Effector memory CD4-positive, alpha-beta T cell (primary cell): ENCODE data around the gene RBMS3.

ENCODE experiments used
- DNase-seq, 3 donors: peaks; one replicate each; pipeline ENCODE4 v3.0.0-alpha.2; 2020
- H3K27ac ChIP-seq: 2 replicates; pipeline ENCODE4 v1.7.0; 2013; ENCODE audit warnings: mild to moderate bottlenecking, low read length, moderate library complexity; ENCODE audit not compliant: insufficient read depth, poor library complexity, severe bottlenecking
- H3K27me3 ChIP-seq: replicated peaks from 2 replicates; pipeline ENCODE4 v1.7.0; 2013; ENCODE audit warnings: mild to moderate bottlenecking, low read length; ENCODE audit not compliant: insufficient read depth, control insufficient read depth, poor library complexity, severe bottlenecking
- H3K36me3 ChIP-seq: 2 replicates; pipeline ENCODE4 v1.7.0; 2013; ENCODE audit warnings: mild to moderate bottlenecking, low read length, moderate library complexity; ENCODE audit not compliant: control insufficient read depth, insufficient read depth
- H3K4me1 ChIP-seq: 2 replicates; pipeline ENCODE4 v1.7.0; 2013; ENCODE audit warnings: low read length, mild to moderate bottlenecking; ENCODE audit not compliant: control insufficient read depth, insufficient read depth, poor library complexity, severe bottlenecking
- H3K4me3 ChIP-seq: 2 replicates; pipeline ENCODE4 v1.7.0; 2013; ENCODE audit warnings: low read length, low read depth, mild to moderate bottlenecking; ENCODE audit not compliant: insufficient read depth, poor library complexity, severe bottlenecking
- H3K9me3 ChIP-seq: 2 replicates; pipeline ENCODE4 v1.7.0; 2013; ENCODE audit warnings: mild to moderate bottlenecking, low read length, moderate library complexity; ENCODE audit not compliant: control insufficient read depth

The RBMS3 gene

GRCh38 chr3:29853841-29854397 lies 573.0 kb downstream of the RBMS3 start:
- Histone ChIP-seq H3K27me3 (no peaks in the 10 kb centered on the region), H3K9me3 (no peaks in the 10 kb centered on the region), H3K36me3 (no peaks in the 10 kb centered on the region), H3K4me3 (no peak overlapping the region), H3K27ac (no peak overlapping the region), H3K4me1 (no peaks in the 10 kb centered on the region)
- DNase-seq: no peak

- Histone ChIP-seq H3K9me3 (no peaks in the 10 kb centered on the region), H3K4me3 (no peak overlapping the region), H3K4me1 (no peaks in the 10 kb centered on the region), H3K27ac (no peak overlapping the region), H3K27me3 (no peaks in the 10 kb centered on the region), H3K36me3 (no peaks in the 10 kb centered on the region)
- DNase-seq: no peak
Measured at GRCh38 chr3:29854821-29855220, 574.0 kb downstream of the RBMS3 start.

GRCh38 chr3:29859726-29860270 lies 578.9 kb downstream of the RBMS3 start:
- Histone ChIP-seq H3K27ac (no peak overlapping the region), H3K4me1 (no peaks in the 10 kb centered on the region), H3K4me3 (no peak overlapping the region), H3K27me3 (no peaks in the 10 kb centered on the region), H3K36me3 (no peaks in the 10 kb centered on the region), H3K9me3 (no peaks in the 10 kb centered on the region)
- no peak for DNase-seq

GRCh38 chr3:29864809-29865208 lies 583.9 kb downstream of the RBMS3 start:
- Histone ChIP-seq H3K4me1 (no peaks in the 10 kb centered on the region), H3K36me3 (no peaks in the 10 kb centered on the region), H3K27ac (no peak overlapping the region), H3K9me3 (no peaks in the 10 kb centered on the region), H3K4me3 (no peak overlapping the region), H3K27me3 (no peaks in the 10 kb centered on the region)
- DNase-seq: no peak

- no peak overlapping the region for H3K27ac ChIP-seq
- no peak for DNase-seq
- H3K27me3 ChIP-seq: no peaks in the 10 kb centered on the region
- H3K4me1 ChIP-seq: no peaks in the 10 kb centered on the region
- H3K36me3 ChIP-seq: no peaks in the 10 kb centered on the region
- no peak overlapping the region for H3K4me3 ChIP-seq
- no peaks in the 10 kb centered on the region for H3K9me3 ChIP-seq
Measured at GRCh38 chr3:29868543-29869101, 587.8 kb downstream of the RBMS3 start.

- no peaks in the 10 kb centered on the region for H3K9me3 ChIP-seq
- no peak overlapping the region for H3K27ac ChIP-seq
- DNase-seq: no peak
- H3K36me3 ChIP-seq: no peaks in the 10 kb centered on the region
- H3K4me1 ChIP-seq: no peaks in the 10 kb centered on the region
- H3K27me3 ChIP-seq: no peaks in the 10 kb centered on the region
- no peak overlapping the region for H3K4me3 ChIP-seq
Measured at GRCh38 chr3:29870136-29870535, 589.3 kb downstream of the RBMS3 start.

GRCh38 chr3:29871087-29871486 lies 590.2 kb downstream of the RBMS3 start:
- Histone ChIP-seq H3K4me3 (no peak overlapping the region), H3K27me3 (no peaks in the 10 kb centered on the region), H3K9me3 (no peaks in the 10 kb centered on the region), H3K36me3 (no peaks in the 10 kb centered on the region), H3K27ac (no peak overlapping the region), H3K4me1 (no peaks in the 10 kb centered on the region)
- DNase-seq: no peak

GRCh38 chr3:29880809-29881208 lies 599.9 kb downstream of the RBMS3 start:
- no peaks in the 10 kb centered on the region for H3K4me1 ChIP-seq

GRCh38 chr3:29887451-29887850 lies 606.6 kb downstream of the RBMS3 start:
- Histone ChIP-seq H3K9me3 (no peaks in the 10 kb centered on the region), H3K27me3 (no peaks in the 10 kb centered on the region), H3K27ac (no peak overlapping the region), H3K4me1 (no peaks in the 10 kb centered on the region), H3K4me3 (no peak overlapping the region), H3K36me3 (no peaks in the 10 kb centered on the region)
- no peak for DNase-seq

More at GRCh38 chr3:29880809-29881208, 599.9 kb downstream of the RBMS3 start:
- no peaks in the 10 kb centered on the region for H3K9me3 ChIP-seq
- no peak overlapping the region for H3K27ac ChIP-seq
- DNase-seq: no peak
- no peaks in the 10 kb centered on the region for H3K36me3 ChIP-seq
- H3K4me3 ChIP-seq: no peak overlapping the region
- no peaks in the 10 kb centered on the region for H3K27me3 ChIP-seq

- Histone ChIP-seq H3K27me3 (no peaks in the 10 kb centered on the region), H3K36me3 (no peaks in the 10 kb centered on the region), H3K9me3 (no peaks in the 10 kb centered on the region), H3K4me3 (no peak overlapping the region), H3K4me1 (no peaks in the 10 kb centered on the region), H3K27ac (no peak overlapping the region)
- DNase-seq: no peak
Measured at GRCh38 chr3:29889215-29889614, 608.3 kb downstream of the RBMS3 start.
